Osteoblast (primary cell): Measurements from ENCODE around the gene FCRL6. TPM values are rescaled to one million over a fixed set of nuclear protein-coding genes. Genes with fewer than 3 reads are reported as not detected.

Source experiments
- DNase-seq: peaks from one replicate; pipeline ENCODE4 v3.0.0; 2011; ENCODE audit warnings: low spot score, mixed read lengths; ENCODE audit not compliant: insufficient read length; ENCODE audit errors: missing footprints
- H2AFZ ChIP-seq: 2 replicates; pipeline ENCODE4 v1.6.0; 2011; ENCODE audit warnings: mild to moderate bottlenecking, low read length
- H3K27ac ChIP-seq: 2 replicates; pipeline ENCODE4 v1.5.1; 2011; ENCODE audit warnings: mild to moderate bottlenecking, low read depth, low read length, moderate library complexity
- H3K27me3 ChIP-seq: 2 replicates; pipeline ENCODE4 v1.6.0; 2012; ENCODE audit warnings: mild to moderate bottlenecking, control low read depth, inconsistent platforms, low read length, moderate library complexity; ENCODE audit not compliant: insufficient read depth
- H3K36me3 ChIP-seq: 2 replicates; pipeline ENCODE4 v1.5.1; 2011; ENCODE audit warnings: mild to moderate bottlenecking, low read length, control low read depth, moderate library complexity; ENCODE audit not compliant: insufficient read depth
- H3K4me1 ChIP-seq: 2 replicates; pipeline ENCODE4 v1.5.1; 2011; ENCODE audit warnings: mild to moderate bottlenecking, low read length, control low read depth, moderate library complexity; ENCODE audit not compliant: insufficient read depth
- H3K4me2 ChIP-seq: 2 replicates; pipeline ENCODE4 v1.6.0; 2011; ENCODE audit warnings: mild to moderate bottlenecking, low read length; ENCODE audit not compliant: insufficient read depth
- H3K4me3 ChIP-seq: fragments of 200-600 bp; sonication (generic); 3 replicates; pipeline ENCODE4 v1.5.1; 2012; ENCODE audit warnings: mild to moderate bottlenecking, low read length, inconsistent platforms; ENCODE audit not compliant: insufficient read depth
- H3K79me2 ChIP-seq: 2 replicates; pipeline ENCODE4 v1.6.0; 2012; ENCODE audit warnings: mild to moderate bottlenecking, low read length, control low read depth, inconsistent platforms; ENCODE audit not compliant: insufficient read depth
- H3K9me3 ChIP-seq: 2 replicates; pipeline ENCODE4 v1.5.1; 2011; ENCODE audit warnings: low read depth, low read length, control low read depth
- H4K20me1 ChIP-seq: 2 replicates; pipeline ENCODE4 v1.6.0; 2012; ENCODE audit warnings: mild to moderate bottlenecking, low read length, control low read depth; ENCODE audit not compliant: insufficient read depth
- total RNA-seq: library from RNA; depleted of rRNA; stranded (reverse); fragments of >200 nt; gene quantifications from 2 replicates; pipeline ENCODE4 v1.2.3, GENCODE V29; 2012
- TF ChIP-seq, protein P1 (sequence below): IDR thresholded peaks from 2 replicates; pipeline ENCODE4 v1.5.1; 2011; ENCODE audit warnings: mild to moderate bottlenecking, low read depth, low read length, moderate library complexity; ENCODE audit errors: extremely low read depth

Gene FCRL6
- total RNA-seq, 1 donor: not detected

GRCh38 chr1:159827102-159827490, 24.9 kb downstream of the FCRL6 start:
- Histone ChIP-seq H4K20me1 (no peaks in the 10 kb centered on the region), H3K36me3 (no peaks in the 10 kb centered on the region), H2AFZ (no peak overlapping the region), H3K27me3 (peaks cover 17% of the 10 kb centered on the region), H3K27ac (no peak overlapping the region), H3K79me2 (no peaks in the 10 kb centered on the region), H3K4me3 (no peak overlapping the region), H3K9me3 (no peaks in the 10 kb centered on the region), H3K4me2 (no peak overlapping the region), H3K4me1 (peaks cover 6% of the 10 kb centered on the region)
- TF ChIP-seq, protein P1, sequence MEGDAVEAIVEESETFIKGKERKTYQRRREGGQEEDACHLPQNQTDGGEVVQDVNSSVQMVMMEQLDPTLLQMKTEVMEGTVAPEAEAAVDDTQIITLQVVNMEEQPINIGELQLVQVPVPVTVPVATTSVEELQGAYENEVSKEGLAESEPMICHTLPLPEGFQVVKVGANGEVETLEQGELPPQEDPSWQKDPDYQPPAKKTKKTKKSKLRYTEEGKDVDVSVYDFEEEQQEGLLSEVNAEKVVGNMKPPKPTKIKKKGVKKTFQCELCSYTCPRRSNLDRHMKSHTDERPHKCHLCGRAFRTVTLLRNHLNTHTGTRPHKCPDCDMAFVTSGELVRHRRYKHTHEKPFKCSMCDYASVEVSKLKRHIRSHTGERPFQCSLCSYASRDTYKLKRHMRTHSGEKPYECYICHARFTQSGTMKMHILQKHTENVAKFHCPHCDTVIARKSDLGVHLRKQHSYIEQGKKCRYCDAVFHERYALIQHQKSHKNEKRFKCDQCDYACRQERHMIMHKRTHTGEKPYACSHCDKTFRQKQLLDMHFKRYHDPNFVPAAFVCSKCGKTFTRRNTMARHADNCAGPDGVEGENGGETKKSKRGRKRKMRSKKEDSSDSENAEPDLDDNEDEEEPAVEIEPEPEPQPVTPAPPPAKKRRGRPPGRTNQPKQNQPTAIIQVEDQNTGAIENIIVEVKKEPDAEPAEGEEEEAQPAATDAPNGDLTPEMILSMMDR: no peak
- no peak for DNase-seq

DNA sequence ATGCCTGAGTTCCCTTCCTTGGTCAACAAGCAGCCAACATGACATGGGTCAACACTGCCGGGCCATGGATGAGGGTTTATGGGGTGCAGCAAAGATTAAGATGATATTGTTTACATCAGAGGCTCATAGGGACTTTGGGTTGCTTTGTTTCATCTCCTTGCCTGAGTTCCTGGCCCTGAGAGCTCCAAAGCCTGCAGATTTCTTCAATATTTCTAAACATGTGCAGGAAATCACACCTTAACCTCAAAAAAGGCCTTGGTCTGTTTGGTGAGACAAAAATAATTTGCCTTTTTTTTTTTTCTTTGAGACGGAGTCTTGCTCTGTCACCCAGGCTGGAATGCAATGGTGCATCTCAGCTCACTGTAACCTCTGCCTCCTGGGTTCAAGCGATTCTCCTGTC, 25.4 kb downstream of the FCRL6 start:
- Histone ChIP-seq H4K20me1 (no peaks in the 10 kb centered on the region), H2AFZ (no peak overlapping the region), H3K4me3 (no peak overlapping the region), H3K27ac (no peak overlapping the region), H3K36me3 (no peaks in the 10 kb centered on the region), H3K27me3 (peaks cover 14% of the 10 kb centered on the region), H3K4me2 (no peak overlapping the region), H3K4me1 (peaks cover 6% of the 10 kb centered on the region), H3K9me3 (no peaks in the 10 kb centered on the region), H3K79me2 (no peaks in the 10 kb centered on the region)
- TF ChIP-seq, protein P1: no peak
- no peak for DNase-seq

DNA sequence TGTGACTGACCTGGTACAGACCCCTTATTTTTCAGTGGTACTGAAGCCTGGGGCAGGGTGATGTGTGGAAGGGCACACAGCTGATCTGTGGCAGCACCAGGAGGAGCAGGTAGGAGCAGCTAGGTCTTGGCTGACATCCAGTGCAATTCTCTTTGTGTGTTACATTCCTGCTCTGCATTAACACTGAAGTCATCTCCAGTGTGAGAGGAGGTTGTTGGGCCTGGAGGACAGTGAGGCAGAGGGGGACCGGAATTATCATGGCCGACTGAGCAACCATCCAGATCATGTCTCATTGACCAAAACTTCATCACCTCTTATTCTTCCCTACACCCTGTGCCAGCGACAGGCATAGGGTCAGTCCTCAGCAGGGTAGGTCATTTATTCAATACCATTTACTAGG, 26.0 kb downstream of the FCRL6 start:
- Histone ChIP-seq H4K20me1 (no peaks in the 10 kb centered on the region), H3K79me2 (no peaks in the 10 kb centered on the region), H3K27ac (no peak overlapping the region), H3K9me3 (no peaks in the 10 kb centered on the region), H3K4me2 (no peak overlapping the region), H3K27me3 (peaks cover 8% of the 10 kb centered on the region), H2AFZ (no peak overlapping the region), H3K36me3 (no peaks in the 10 kb centered on the region), H3K4me1 (peaks cover 6% of the 10 kb centered on the region), H3K4me3 (no peak overlapping the region)
- DNase-seq: no peak
- TF ChIP-seq, protein P1: no peak

GRCh38 chr1:159828581-159829272, 26.6 kb downstream of the FCRL6 start:
- DNase-seq: no peak
- no peaks in the 10 kb centered on the region for H3K36me3 ChIP-seq
- no peak overlapping the region for H3K4me3 ChIP-seq
- H3K79me2 ChIP-seq: no peaks in the 10 kb centered on the region
- H3K9me3 ChIP-seq: no peaks in the 10 kb centered on the region
- no peak overlapping the region for H2AFZ ChIP-seq
- H3K27me3 ChIP-seq: peaks cover 4% of the 10 kb centered on the region
- H3K27ac ChIP-seq: no peak overlapping the region
- TF ChIP-seq, protein P1: no peak
- no peaks in the 10 kb centered on the region for H4K20me1 ChIP-seq
- H3K4me1 ChIP-seq: peaks cover 6% of the 10 kb centered on the region
- H3K4me2 ChIP-seq: no peak overlapping the region
